DMS 273 treated with DMSO at 0.1 percent for 48 hours (cell line): Measurements from ENCODE around the gene COG1.

Source experiments
- DNase-seq: peaks from one replicate; lab custom pipeline; 2025; lab: John Stamatoyannopoulos, UW

Gene COG1

GRCh38 chr17:73168667-73169066 lies 24.2 kb upstream of the COG1 start:
- DNase-seq: no peak

GRCh38 chr17:73170324-73170723 lies 22.5 kb upstream of the COG1 start:
- DNase-seq: no peak

- no peak for DNase-seq
Measured at GRCh38 chr17:73172252-73172651, 20.6 kb upstream of the COG1 start.

- DNase-seq: no peak
Measured at GRCh38 chr17:73174126-73174525, 18.7 kb upstream of the COG1 start.

- no peak for DNase-seq
Measured at GRCh38 chr17:73175962-73176565, 16.8 kb upstream of the COG1 start.

GRCh38 chr17:73179387-73179786 lies 13.5 kb upstream of the COG1 start:
- DNase-seq: no peak

- DNase-seq: no peak
Measured at GRCh38 chr17:73179878-73180277, 13.0 kb upstream of the COG1 start.

GRCh38 chr17:73182616-73183310 lies 10.1 kb upstream of the COG1 start:
- DNase-seq: peak; percentile 96

GRCh38 chr17:73184136-73184993 lies 8.5 kb upstream of the COG1 start:
- no peak for DNase-seq

- DNase-seq: no peak
Measured at GRCh38 chr17:73186283-73187050, 6.4 kb upstream of the COG1 start.

GRCh38 chr17:73187203-73187769 lies 5.6 kb upstream of the COG1 start:
- no peak for DNase-seq

GRCh38 chr17:73188011-73188410 lies 4.8 kb upstream of the COG1 start:
- DNase-seq: no peak

- peak; percentile 54 for DNase-seq
Measured at GRCh38 chr17:73189417-73190099, 3.3 kb upstream of the COG1 start.

GRCh38 chr17:73191443-73192205 lies 1.2 kb upstream of the COG1 start:
- DNase-seq: peak; percentile 43

- peak; percentile 78 for DNase-seq
Measured at GRCh38 chr17:73192206-73192893, 505 bp upstream of the COG1 start.

GRCh38 chr17:73194514-73195222 lies 1.8 kb downstream of the COG1 start:
- DNase-seq: no peak

- no peak for DNase-seq
Measured at GRCh38 chr17:73196500-73196899, 3.6 kb downstream of the COG1 start.

- no peak for DNase-seq
Measured at GRCh38 chr17:73197161-73197560, 4.3 kb downstream of the COG1 start.
